Colonic mucosa (tissue), 4 donors: ENCODE results near the gene SEC24C. TPM values are rescaled to one million over a fixed set of nuclear protein-coding genes. Genes with fewer than 3 reads are reported as not detected.
A peak's percentile ranks its signal among the peaks of the same experiment; 100 is the strongest.

ENCODE experiments used
- DNase-seq: peaks from one replicate; pipeline ENCODE4 v3.0.0-alpha.2; 2020
- H3K27ac ChIP-seq: fragments of 200-600 bp; one replicate; pipeline ENCODE4 v1.8.0; 2021
- H3K27me3 ChIP-seq: fragments of 200-600 bp; one replicate; pipeline ENCODE4 v1.8.0; 2021
- H3K36me3 ChIP-seq: fragments of 200-600 bp; one replicate; pipeline ENCODE4 v1.8.0; 2021
- H3K4me1 ChIP-seq: fragments of 200-600 bp; one replicate; pipeline ENCODE4 v1.8.0; 2021; ENCODE audit warnings: mild to moderate bottlenecking
- H3K4me3 ChIP-seq: fragments of 200-600 bp; one replicate; pipeline ENCODE4 v1.8.0; 2021
- H3K9ac ChIP-seq, 2 donors: one replicate each; pipeline ENCODE4 v1.7.0; 2013; ENCODE audit warnings: control low read depth in 2 of 2, low read depth in 2 of 2, low read length in 2 of 2
- H3K9me3 ChIP-seq: fragments of 200-600 bp; one replicate; pipeline ENCODE4 v1.8.0; 2021
- CTCF ChIP-seq: fragments of 200-600 bp; IDR thresholded peaks from one replicate; pipeline ENCODE4 v1.8.0; 2022; ENCODE audit warnings: antibody characterized with exemption, mild to moderate bottlenecking
- intact Hi-C: fragments of 100-400 bp; cut with DNase I; formaldehyde crosslinking; loops from one replicate; pipeline ENCODE4 v1.14.1; 2022
- total RNA-seq, 2 donors: library from RNA; stranded (reverse); fragmentation: NEBNext Ultra II Directional in 1 of 2; extraction: Animal tissue kit (Norgen Biotek cat#: 25700) in 1 of 2; gene quantifications; one replicate each; pipeline ENCODE4 v1.2.1, GENCODE V29; 2021
- donor health status: healthy.
- donor health status: DM: no; HTN: no; CAD: no.
- donor health status: DM: no; HTN: no; CAD: no.

Gene SEC24C
- total RNA-seq, 2 donors from 2014 or later: 66.0 to 94.8 TPM

GRCh38 chr10:73808021-73808815, 64.0 kb downstream of the SEC24C start:
- Histone ChIP-seq H3K9ac (no peak overlapping the region), H3K36me3 (peaks cover 7% of the 10 kb centered on the region), H3K27ac (no peak overlapping the region), H3K9me3 (no peaks in the 10 kb centered on the region), H3K4me1 (no peaks in the 10 kb centered on the region), H3K27me3 (no peaks in the 10 kb centered on the region), H3K4me3 (no peak overlapping the region)
- TF ChIP-seq CTCF: no peak
- DNase-seq: no peak
- intact Hi-C loops: no loop called here

GRCh38 chr10:73809061-73809818, 65.1 kb downstream of the SEC24C start:
- Histone ChIP-seq H3K36me3 (peaks cover 7% of the 10 kb centered on the region), H3K27ac (no peak overlapping the region), H3K4me1 (no peaks in the 10 kb centered on the region), H3K9ac (no peak overlapping the region), H3K4me3 (no peak overlapping the region), H3K9me3 (no peaks in the 10 kb centered on the region), H3K27me3 (no peaks in the 10 kb centered on the region)
- DNase-seq: no peak
- no peak for TF ChIP-seq CTCF
- intact Hi-C loops: no loop called here

- H3K27ac ChIP-seq: peak overlapping the region; percentile 90
- H3K9ac ChIP-seq: peak overlapping the region in 1 of 2 donors; percentile 76
- H3K9me3 ChIP-seq: no peaks in the 10 kb centered on the region
- DNase-seq: no peak
- intact Hi-C loops: no loop called here
- peaks cover 5% of the 10 kb centered on the region for H3K36me3 ChIP-seq
- H3K4me1 ChIP-seq: no peaks in the 10 kb centered on the region
- no peaks in the 10 kb centered on the region for H3K27me3 ChIP-seq
- TF ChIP-seq CTCF: no peak
- peak overlapping the region; percentile 93 for H3K4me3 ChIP-seq
Observed at GRCh38 chr10:73810358-73810734, 66.2 kb downstream of the SEC24C start.

GRCh38 chr10:73810735-73811465, 66.7 kb downstream of the SEC24C start:
- Histone ChIP-seq H3K36me3 (peaks cover 3% of the 10 kb centered on the region), H3K9me3 (no peaks in the 10 kb centered on the region), H3K4me1 (no peaks in the 10 kb centered on the region), H3K4me3 (peak overlapping the region; percentile 93), H3K27ac (peak overlapping the region; percentile 90), H3K27me3 (no peaks in the 10 kb centered on the region), H3K9ac (peak overlapping the region; percentile 76 to 87)
- DNase-seq: peak; percentile 57
- intact Hi-C loops: no loop called here
- TF ChIP-seq CTCF: no peak

- no peaks in the 10 kb centered on the region for H3K36me3 ChIP-seq
- H3K4me3 ChIP-seq: no peak overlapping the region
- no peaks in the 10 kb centered on the region for H3K4me1 ChIP-seq
- H3K9me3 ChIP-seq: no peaks in the 10 kb centered on the region
- no peak for DNase-seq
- H3K27me3 ChIP-seq: no peaks in the 10 kb centered on the region
- no peak overlapping the region for H3K9ac ChIP-seq
- H3K27ac ChIP-seq: no peak overlapping the region
- TF ChIP-seq CTCF: no peak
- intact Hi-C loops: no loop called here
Observed at GRCh38 chr10:73812657-73813056, 68.5 kb downstream of the SEC24C start.
